NCI-H1694 (cell line): Measurements from ENCODE around the gene CCT5.
"Not testable (repeated sequence)": the region's sequence is repeated elsewhere in the genome, so short reads cannot be mapped to it uniquely, and the experiment has no call there.

Experiments
- DNase-seq: peaks from one replicate; lab custom pipeline; 2025; lab: John Stamatoyannopoulos, UW

Gene CCT5

DNA sequence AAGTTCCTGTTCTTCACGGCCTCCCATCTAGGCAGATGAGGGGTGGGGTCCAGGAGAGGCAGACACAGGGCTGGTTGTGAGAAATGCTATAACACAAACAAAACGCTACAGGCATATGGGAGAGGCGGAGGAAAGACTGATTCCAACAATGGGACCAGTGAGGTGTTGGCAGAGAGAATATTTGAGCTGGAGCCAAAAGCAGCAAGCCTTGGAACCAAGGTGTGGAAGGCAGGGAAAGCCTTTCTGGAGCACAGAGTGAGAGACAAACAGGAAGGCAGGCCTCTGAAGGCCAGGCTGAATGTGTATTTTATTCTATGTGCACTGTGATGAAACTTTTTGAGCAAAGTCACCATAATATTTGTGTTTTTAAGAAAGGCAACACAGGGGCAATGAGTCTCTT, 3.3 kb upstream of the CCT5 start:
- no peak for DNase-seq

DNA sequence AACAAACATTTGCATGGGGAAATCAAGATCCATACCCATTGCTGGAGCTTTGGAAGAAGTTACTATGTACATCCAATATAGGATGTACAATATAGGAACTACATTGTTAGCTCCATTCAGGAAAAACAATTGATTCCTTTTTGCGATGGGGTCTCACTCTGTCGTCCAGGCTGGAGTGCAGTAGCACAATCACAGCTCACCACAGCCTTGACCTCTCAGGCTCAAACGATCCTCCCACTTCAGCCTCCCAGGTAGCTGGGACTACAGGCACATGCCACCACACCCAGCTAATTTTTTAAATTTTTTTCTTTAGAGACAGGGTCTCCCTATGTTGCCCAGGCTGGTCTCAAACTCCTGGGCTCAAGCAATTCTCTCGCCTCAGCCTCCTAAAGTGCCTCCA, 2.9 kb upstream of the CCT5 start:
- not testable (repeated sequence) for DNase-seq

DNA sequence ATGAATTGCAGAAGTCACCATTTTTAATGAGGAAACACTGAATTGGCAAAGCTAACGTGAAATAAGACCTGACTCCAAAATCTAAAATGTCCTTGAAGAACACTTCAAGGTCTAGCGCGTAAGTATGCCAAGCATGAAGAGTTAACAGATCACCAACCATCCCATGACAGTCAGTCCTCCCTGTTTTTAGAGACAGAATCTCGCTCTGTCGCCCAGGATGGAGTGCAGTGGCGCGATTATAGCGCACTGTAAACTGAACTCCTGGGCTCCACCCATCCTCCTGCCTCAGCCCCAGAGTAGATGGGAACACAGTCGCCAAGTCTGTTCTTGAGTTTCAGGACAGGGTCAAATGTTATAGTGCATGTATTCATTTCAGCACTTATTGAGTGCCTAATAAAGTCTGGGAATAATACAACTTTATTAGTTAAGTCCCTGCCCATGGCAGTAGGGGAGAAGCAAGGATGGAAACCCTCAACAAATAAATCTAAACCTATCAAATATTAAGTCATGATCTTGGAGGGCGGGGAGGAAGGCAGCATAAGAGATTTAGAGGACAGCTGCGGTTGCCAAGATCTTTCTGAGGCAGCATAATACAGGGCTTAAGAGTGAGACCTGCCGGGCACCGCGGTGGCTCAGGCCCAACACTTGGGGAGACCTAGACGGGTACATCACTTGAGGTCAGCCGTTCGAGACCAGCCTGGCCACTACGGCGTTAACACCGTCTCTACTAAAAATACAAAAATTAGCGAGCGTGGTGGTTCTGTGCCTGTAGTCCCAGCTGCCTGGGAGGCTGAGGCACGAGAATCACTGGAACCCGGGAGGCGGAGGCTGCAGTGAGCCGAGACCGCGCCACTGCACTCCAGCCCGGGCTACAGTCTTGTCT, 1.5 kb upstream of the CCT5 start:
- DNase-seq, result no peak

DNA sequence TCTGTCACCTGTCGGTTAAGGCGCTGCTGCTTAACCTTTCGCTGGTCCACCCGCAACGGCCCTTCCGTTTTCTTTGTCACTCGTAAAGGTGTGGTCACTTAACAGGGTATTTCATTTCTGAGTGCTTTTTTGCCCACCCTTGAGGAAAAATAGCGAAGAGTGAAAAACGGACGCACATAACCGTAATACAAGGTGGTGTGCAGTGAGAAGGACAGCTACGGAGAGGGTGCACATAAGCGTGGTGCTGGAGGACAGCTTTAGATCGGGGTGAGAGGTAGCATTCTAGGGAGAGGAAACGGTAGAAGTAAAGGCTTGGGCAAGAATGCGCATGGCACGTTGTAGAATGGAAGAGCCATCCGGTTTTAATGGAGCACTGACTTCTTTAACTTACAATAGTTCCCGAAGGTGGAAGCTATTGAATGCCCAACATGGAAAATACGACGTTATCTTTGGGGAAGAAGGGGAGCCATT, 761 bp downstream of the CCT5 start:
- no peak for DNase-seq

DNA sequence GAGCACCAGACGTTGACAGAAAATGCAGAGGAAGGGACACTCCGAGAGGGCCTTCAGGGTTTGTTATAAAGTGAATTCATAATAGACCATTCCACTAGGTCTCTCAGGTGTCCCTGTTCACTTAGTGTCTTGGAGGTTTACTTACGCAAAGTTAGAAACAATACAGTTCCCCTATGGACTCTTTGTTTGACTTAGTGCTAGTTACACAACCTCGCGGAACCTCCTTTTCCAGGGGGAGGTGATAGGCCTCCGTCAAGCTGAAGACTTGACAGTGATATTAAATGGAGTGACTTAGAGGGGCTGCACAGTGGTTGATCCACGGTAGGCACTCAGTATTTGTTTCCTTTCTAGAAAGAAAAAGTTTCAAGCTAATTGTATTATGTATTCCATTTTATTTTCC, 1.3 kb downstream of the CCT5 start:
- no peak for DNase-seq

DNA sequence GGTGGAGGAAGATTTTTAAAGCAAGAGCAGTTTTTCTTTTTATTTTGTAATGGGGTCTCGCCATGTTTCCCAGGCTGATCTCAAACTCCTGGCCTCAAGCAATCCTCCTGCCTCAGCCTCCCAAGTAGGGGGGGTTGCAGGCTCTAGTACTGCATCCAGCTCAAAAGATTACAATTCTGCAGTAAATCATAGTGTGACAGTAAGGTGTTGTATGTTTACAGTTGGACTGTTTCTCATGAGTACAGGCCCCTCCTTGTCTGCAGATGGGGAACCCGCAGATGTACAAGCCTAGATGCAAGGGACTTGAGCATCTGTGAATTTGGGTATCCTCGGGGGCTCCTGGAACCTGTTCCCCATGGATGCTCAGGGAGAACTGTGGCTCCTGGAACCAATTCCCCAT, 3.3 kb downstream of the CCT5 start:
- no peak for DNase-seq

DNA sequence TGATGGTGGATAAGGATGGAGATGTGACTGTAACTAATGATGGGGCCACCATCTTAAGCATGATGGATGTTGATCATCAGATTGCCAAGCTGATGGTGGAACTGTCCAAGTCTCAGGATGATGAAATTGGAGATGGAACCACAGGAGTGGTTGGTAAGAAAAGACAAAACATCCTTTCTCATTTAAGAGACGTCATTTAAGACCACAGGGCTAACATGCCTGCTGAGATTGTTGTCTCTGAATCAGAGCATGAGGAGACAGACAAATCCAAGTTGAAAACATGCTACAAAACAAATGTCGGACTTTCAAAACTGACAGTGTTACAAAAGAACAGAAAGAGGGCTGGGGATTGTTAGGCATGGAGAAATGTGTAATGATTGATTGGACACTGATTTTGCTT, 4.6 kb downstream of the CCT5 start:
- no peak for DNase-seq

DNA sequence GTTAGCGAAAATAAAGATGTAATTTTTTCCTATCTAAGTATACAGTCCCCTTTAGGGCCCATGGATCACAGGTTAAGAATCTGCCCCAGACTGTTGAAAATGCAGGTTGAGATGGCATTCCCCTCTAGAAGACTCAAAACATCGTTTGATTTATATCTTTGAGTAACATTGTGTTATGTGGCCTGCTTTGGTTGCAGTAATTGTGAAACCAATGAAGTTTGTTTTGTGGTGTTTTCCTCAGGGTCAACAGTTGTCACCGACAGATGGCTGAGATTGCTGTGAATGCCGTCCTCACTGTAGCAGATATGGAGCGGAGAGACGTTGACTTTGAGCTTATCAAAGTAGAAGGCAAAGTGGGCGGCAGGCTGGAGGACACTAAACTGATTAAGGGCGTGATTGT, 7.8 kb downstream of the CCT5 start:
- no peak for DNase-seq

DNA sequence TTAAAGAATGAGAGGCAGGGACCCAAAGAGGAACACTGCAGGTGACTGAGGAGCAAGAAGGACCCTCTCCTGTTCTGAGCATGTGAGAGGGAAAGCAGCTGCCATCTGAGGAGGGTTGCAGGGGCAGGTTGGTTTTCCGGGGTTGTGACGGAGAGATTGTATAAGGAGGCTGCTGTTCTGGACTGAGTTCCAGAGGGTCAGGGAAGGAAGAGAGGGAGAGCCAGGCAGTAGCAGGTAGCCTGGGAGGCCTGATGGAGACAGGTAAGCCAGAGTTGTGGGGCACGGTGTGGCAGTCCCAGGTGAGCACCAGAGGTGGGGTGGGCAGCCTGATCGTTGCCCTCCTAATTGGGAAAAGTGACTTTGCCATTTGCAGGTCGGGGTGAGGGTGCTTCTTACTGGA, 9.8 kb downstream of the CCT5 start:
- DNase-seq, result no peak

DNA sequence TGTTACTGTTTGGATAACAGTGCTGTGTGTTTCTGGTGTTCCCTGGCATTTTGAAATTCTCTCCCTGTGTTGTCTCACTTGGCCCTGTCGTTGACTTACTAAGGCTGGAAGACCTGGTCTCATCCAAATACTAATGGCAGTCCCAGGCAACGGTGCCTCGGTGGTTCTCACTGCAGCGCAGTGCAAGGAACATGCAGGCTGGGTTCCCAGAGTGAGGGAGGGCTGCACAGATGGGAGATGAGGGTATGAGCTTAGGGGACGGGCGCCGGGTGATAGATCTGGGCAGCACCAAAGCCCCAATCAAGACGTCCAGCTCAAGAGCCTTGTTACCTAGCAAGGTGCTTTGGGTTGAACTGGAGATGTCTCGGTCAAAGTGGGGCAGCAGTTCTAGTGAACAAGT, 11.0 kb downstream of the CCT5 start:
- no peak for DNase-seq

DNA sequence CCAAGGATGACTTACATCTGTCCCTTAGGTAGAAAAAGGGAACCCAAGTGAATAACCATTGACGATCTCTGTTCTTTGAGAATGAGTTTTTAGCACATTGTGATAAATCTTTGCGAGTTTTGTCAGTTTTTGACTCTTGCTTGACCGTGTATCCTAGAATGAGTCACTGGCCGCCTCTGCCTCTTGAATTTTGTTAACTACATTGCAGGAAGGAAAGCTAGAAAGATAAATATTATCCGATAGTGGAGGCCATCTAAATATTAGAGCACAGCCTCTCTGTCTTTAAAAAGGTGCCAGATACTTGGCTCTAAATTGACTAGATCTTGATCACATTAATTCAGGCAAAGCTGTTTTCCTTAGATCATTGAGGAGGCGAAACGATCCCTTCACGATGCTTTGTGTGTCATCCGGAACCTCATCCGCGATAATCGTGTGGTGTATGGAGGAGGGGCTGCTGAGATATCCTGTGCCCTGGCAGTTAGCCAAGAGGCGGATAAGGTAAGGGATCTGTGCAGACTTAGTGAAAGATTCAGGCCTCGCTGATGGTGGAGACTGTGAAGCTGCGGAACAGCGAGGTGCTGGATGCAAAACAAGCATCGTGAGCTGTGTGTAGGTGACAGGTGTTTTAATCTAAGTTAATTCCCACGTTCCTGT, 12.2 kb downstream of the CCT5 start:
- DNase-seq, result no peak

DNA sequence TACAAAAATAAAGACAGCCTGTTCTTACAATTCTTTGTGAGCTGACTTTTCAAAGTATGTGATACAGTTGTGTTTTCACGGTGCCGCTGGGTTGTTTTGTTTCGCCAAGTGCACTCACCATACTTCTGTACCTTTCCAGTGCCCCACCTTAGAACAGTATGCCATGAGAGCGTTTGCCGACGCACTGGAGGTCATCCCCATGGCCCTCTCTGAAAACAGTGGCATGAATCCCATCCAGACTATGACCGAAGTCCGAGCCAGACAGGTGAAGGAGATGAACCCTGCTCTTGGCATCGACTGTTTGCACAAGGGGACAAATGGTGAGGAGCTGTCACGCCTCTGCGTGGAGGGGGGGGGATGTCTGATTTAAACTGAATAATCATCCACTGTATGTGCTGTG, 12.9 kb downstream of the CCT5 start:
- DNase-seq, result no peak

DNA sequence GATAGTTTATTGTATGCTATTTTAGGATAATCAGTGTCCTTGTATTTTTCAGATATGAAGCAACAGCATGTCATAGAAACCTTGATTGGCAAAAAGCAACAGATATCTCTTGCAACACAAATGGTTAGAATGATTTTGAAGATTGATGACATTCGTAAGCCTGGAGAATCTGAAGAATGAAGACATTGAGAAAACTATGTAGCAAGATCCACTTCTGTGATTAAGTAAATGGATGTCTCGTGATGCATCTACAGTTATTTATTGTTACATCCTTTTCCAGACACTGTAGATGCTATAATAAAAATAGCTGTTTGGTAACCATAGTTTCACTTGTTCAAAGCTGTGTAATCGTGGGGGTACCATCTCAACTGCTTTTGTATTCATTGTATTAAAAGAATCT, 14.5 kb downstream of the CCT5 start:
- DNase-seq, result no peak

DNA sequence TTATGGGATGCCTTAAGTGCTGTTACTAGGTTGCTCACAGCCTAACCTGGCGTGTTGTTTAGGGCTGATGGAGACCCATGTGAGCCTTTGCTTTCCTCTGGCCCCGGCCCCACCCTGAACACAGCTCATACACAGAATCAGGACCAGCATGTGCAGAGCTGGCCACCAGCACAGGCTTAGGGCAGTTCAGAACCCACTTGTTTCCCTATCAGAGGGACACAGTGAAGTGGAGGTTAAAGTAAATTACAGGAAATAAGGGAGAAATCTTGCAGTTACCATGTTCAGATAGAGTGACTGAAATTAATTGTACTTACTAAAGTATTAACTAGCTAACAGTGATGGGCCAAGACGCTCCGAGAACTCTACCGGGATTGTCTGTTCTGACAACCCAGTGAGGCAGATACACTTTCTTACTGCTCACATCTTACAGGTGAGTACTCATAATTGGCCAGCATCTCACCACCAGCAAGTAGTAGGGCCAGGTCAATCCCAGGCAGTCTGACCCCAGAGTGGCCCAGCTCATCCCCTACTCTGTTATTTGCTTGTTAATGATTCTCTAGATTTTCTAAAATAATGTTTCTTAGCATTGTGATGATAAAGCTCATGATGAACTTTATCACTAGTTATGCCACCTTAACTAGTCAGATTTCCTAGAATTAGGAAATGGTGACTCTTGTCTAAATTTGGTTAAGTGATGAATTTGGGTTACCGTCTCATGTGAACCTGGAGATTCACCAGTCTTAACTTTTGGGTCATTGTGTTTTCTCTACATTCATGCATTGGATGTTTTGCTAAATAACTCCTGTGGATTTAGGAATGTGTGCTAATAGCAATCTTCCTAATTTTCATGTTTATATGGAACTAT, 15.4 kb downstream of the CCT5 start:
- no peak for DNase-seq

DNA sequence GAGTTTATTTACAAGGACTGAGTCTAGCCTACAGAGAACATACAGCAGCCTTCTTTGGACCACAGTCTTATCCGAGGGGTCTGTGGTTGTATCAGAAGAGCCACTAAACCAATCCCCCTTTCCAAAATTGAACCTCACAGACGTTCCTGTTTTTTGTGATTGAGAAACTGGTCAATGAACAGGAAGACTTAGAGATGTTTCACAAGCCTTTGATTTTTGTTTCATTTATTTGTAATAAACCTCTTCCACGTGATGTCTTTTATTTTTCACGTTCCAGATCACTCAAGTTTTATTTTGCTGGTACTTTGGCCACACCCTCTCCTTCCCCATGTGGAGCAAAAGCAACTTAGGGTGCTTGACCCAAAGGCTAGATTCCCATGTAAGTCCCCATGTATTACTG, 16.1 kb downstream of the CCT5 start:
- no peak for DNase-seq

DNA sequence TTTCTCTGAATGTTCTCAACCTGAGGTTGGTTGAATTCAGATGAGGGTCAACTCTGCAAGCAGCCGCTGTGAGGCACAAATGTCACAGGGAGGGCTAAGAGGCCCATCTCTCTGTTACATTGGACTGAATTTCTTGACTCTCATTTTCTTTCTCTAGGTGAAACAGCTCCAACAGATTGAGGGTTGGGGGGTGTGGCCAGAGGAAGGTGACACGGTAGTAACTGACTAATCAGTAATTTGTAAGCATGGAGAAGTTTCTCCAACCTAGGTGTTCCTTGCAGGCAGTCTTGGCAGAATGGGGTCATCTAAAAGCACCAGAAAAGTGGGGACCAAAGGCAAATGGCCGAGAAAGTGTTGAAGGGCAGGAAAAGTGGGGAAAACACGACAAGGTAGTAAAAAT, 16.8 kb downstream of the CCT5 start:
- DNase-seq, result no peak

DNA sequence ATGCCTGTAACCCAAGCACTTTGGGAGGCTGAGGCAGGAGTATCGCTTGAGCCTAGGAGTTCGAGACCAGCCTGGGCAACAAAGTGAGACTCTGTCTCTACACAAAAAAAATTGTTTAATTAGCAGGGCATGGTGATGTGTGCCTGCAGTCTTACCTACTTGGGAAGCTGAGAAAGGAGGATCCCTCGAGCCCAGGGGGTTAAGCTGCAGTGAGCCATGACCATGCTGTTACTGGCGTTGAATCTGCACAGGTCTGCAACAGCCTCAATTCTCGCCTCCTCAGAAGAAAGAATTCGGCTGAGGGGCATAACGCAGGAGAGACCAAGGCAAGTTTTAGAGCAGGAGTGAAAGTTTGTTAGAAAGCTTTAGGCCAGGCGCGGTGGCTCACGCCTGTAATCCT, 18.0 kb downstream of the CCT5 start:
- DNase-seq, result no peak

DNA sequence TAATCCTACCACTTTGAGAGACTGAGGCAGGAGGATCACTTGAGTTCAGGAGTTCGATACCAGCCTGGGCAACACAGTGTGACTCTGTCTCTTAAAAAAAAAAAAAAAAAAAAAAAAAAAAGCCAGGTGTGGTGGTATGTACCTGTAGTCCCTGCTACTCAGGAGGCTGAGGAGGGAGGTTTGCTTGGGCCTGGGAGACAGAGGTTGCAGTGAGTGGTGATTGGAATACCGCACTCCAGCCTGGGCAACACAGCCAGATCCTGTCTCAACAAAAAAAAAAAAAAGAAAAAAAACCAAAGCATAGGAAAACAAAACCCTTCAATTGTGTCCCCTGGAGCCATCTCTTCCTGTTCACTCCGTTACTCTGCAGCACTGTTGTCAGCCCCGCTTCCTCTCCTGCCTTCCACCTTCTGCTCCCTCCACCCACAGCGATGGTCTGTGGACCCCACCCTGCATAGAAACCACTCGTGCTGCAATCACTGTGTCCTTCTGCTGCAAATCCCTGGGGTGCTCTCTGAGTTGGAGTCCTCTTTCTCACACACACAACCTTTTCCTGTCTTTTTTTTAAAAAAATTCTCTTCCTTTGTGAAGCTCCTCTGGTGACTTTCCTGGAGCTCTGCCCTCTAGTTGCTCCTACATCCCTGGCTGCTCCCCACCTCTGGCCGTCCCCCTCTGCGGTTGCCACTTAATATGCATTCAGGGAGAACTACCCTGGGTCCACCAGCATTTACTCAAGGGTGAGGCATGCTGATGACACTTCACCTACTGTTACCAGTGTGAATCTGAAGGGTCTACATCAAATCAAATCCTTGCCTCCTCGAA, 22.2 kb downstream of the CCT5 start:
- DNase-seq, result no peak

DNA sequence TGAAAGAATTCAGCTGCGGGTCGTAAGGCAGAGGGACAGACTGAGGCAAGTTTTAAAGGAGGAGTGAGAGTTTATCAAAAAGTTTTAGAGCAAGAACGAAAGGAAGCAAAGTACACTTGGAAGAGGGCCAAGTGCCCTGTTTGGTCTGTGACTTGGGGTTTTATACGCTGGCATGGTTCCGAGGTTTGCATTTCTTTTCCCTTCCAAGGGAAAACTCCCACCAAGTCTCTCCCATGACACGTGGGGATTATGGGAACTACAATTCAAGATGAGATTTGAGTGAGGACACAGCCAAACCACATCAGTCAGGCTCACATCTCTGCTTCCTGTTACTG, 22.8 kb downstream of the CCT5 start:
- not testable (repeated sequence) for DNase-seq

DNA sequence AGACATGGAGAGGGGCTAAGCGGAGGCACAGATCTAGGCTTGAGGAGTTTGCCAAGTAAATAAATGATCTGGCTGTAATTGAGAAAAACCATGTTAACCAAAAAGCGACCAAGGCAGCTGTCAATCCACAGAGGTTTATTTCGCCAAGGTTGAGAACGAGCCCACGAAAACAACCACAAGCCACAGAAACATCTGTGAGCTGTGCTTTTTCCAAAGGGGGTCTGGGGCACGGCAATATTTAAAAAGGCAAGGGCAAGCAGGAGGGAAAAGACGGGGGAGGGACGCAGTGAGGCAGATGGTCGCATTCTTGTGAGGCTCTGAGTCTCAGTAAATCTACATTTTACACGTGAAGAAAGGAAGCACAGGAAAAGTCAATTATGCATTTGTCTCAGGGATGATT, 25.4 kb downstream of the CCT5 start:
- DNase-seq, result no peak

DNA sequence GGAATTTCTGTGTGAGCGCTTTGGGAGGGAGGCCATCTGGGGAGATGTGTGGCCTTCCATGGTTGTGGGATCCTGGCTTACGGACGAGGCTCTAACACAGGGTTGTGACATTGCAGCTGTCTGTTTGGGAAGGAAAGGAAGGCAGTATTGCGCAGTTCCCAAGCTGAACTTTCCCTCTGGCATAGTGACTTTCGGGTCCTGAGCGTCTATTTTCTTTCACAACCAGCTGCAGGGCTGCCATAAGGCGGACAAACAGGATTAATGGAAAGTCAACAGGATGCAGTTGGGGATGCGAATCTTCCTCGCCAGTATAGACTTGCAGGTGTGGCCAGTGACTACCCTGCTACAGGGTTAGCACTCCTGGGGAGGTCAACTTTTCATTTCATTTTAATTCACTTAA, 25.9 kb downstream of the CCT5 start:
- no peak for DNase-seq

DNA sequence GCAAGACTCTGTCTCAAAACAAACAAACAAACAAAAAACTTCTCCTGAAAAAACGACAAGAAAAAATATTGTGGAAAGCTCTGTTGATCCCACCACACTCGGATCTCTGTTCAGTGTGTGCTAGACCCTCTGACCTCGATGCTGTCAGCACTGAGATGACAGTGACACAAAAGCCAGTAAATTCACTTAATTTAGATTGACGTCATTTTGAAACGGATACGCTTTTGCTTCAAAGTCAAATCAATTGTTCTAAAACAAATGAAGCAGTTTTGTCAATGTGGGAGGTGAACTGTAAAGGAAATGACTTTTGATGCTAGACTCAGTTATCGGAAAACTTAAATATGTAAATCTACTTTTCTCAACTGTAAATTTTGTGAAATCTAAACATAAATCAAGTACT, 26.6 kb downstream of the CCT5 start:
- no peak for DNase-seq
